ENCODE data around the gene CHD9NB. TPM values are rescaled to one million over a fixed set of nuclear protein-coding genes. Genes with fewer than 3 reads are reported as not detected.

CHD9NB gene
- total RNA-seq, 4 donors from 2014 or later, result 0.63 to 1.3 TPM; not detected in 2

DNA sequence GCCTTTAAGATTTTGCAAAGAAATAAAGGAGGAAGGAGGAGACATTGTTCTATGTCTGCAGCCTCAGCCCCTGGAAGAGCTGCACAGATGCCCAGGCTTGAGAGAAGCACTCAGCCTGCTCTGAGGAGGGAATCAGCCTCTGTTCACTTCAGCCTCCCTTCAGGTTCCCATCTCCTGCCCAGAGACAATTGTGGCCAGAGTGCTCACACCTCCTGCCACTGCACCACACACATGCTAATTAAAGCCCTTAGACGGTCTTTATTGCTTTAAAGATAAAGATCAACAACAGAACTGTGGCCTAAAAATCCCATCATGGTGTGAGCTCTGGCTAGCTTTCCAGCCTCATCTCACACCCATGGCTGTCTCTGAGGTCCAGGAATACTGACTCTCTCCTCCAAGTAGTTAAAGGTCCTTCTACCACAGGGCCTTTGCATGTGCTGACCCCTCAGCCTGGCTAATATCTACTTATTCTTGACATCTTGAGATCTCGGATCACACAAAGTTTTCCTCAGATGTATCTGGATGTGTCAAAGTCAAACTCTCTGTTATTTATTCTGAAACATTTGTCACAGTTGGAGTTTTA, 33.8 kb downstream of the CHD9NB start:
- Histone ChIP-seq H3K4me1 (no peaks in the 10 kb centered on the region), H3K27me3 (no peaks in the 10 kb centered on the region), H3K36me3 (no peaks in the 10 kb centered on the region), H3K4me3 (replicated peaks in 1 of 3) (no peak overlapping the region), H3K9me3 (no peaks in the 10 kb centered on the region), H3K27ac (no peak overlapping the region)
- DNase-seq, result no peak
- TF ChIP-seq POLR2A (IDR thresholded peaks at IDR 0.05), result no peak
- TF ChIP-seq, protein P1, sequence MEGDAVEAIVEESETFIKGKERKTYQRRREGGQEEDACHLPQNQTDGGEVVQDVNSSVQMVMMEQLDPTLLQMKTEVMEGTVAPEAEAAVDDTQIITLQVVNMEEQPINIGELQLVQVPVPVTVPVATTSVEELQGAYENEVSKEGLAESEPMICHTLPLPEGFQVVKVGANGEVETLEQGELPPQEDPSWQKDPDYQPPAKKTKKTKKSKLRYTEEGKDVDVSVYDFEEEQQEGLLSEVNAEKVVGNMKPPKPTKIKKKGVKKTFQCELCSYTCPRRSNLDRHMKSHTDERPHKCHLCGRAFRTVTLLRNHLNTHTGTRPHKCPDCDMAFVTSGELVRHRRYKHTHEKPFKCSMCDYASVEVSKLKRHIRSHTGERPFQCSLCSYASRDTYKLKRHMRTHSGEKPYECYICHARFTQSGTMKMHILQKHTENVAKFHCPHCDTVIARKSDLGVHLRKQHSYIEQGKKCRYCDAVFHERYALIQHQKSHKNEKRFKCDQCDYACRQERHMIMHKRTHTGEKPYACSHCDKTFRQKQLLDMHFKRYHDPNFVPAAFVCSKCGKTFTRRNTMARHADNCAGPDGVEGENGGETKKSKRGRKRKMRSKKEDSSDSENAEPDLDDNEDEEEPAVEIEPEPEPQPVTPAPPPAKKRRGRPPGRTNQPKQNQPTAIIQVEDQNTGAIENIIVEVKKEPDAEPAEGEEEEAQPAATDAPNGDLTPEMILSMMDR (IDR thresholded peaks at IDR 0.05), result no peak
- 92 to 93% methylated on average over 2 of the region's 2 CpGs for WGBS, 2 donors
- intact Hi-C loops (cut with DNase I), result no loop called here

DNA sequence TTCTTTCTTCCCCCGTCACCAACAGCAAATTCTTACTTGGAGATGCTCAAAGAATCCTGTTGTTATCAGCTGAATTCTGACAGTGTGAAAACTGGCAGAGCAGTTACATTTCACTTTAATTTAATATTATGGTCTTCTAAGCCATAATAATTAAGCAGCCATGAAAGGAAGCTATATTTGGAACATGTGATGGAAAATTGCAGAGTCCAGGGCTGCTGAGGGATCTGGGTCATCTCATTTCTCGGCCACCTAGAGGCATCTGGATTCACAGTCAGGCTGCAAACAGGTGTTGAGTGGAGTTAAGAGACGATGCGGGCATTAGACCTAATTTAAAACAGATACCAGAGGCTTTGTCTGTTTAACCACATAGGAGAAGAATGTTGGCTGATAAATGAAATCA, 38.4 kb downstream of the CHD9NB start:
- intact Hi-C loops (cut with DNase I), result no loop called here
- WGBS, 2 donors, result 59 to 66% methylated on average over 4 of the region's 4 CpGs
- no peaks in the 10 kb centered on the region for H3K36me3 ChIP-seq

DNA sequence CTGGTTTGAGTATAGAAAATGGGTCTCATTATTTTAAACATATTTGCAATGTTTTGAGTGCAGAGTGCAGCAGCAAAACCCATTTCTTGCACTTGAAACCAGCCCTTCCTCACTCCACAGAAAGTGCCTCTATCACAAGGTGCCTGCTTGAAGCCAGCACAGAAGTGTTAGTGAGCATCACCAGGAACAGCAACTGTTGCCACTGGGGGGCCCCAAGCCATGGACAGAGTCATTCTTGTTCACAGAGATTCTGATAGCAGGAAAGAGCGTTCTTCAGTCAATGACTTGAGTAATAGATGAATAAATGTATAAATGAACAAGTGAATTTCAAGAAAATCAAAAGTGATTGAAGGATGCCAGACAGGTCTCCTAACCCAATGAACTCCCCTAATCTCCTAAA, 45.6 kb downstream of the CHD9NB start:
- Histone ChIP-seq H3K27ac (no peak overlapping the region), H3K36me3 (no peaks in the 10 kb centered on the region), H3K4me3 (replicated peaks in 1 of 3) (no peak overlapping the region), H3K9me3 (no peaks in the 10 kb centered on the region), H3K27me3 (no peaks in the 10 kb centered on the region), H3K4me1 (no peaks in the 10 kb centered on the region)
- WGBS, 2 donors, result 91 to 96% methylated on average over 1 of the region's 1 CpG
- TF ChIP-seq, protein P1 (IDR thresholded peaks at IDR 0.05), result no peak
- no peak for TF ChIP-seq POLR2A (IDR thresholded peaks at IDR 0.05)
- intact Hi-C loops (cut with DNase I), result no loop called here
- no peak for DNase-seq

More for the DNA sequence above, 38.4 kb downstream of the CHD9NB start:
- Histone ChIP-seq H3K4me3 (replicated peaks in 1 of 3) (no peak overlapping the region), H3K4me1 (no peaks in the 10 kb centered on the region), H3K27me3 (no peaks in the 10 kb centered on the region), H3K9me3 (no peaks in the 10 kb centered on the region), H3K27ac (no peak overlapping the region)
- DNase-seq, result no peak
- TF ChIP-seq POLR2A (IDR thresholded peaks at IDR 0.05), result no peak
- TF ChIP-seq, protein P1 (IDR thresholded peaks at IDR 0.05), result no peak

DNA sequence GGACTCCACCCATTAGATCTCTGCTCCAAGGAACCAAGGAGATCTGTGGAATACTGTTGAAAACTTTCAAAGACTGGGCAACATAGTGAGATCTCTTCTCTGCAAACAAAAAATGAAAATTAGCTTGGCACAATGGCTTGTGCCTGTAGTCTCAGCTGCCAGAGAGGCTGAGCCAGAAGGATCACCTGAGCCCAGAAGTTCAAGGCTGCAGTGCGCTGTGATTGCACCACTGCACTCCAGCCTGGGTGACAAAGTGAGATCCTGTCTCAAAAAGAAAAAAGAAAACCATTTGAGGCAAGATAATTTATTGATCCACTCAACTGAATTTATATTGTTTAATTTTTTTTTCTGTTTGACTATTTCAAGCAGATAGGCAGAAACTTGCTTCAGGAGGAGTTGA, 54.8 kb downstream of the CHD9NB start:
- Histone ChIP-seq H3K9me3 (no peaks in the 10 kb centered on the region), H3K4me1 (no peaks in the 10 kb centered on the region), H3K4me3 (replicated peaks in 1 of 3) (no peak overlapping the region), H3K27ac (no peak overlapping the region), H3K36me3 (no peaks in the 10 kb centered on the region), H3K27me3 (no peaks in the 10 kb centered on the region)
- DNase-seq, result no peak
- TF ChIP-seq, protein P1 (IDR thresholded peaks at IDR 0.05), result no peak
- no peak for TF ChIP-seq POLR2A (IDR thresholded peaks at IDR 0.05)
- WGBS, 2 donors, result 90 to 93% methylated on average over 1 of the region's 1 CpG
- intact Hi-C loops (cut with DNase I), result no loop called here

DNA sequence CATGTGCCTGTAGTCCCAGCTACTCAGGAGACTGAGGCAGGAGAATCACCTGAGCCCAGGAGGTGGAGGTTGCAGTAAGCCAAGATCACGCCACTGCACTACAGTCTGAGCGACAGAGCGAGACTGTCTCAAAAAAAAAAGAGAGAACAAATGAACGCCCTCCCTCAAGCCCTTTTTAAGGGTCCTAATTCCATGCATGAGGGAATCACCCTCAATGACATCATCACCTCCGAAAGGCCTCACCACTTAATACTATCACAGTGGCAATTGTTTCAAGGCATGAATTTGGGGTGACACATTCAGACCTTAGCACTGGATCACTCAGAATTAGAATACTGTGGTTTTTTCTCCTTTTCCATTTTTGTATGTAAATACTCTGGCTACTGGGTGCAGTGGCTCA, 57.8 kb downstream of the CHD9NB start:
- TF ChIP-seq POLR2A (IDR thresholded peaks at IDR 0.05), result no peak
- TF ChIP-seq, protein P1 (IDR thresholded peaks at IDR 0.05), result no peak
- H3K36me3 ChIP-seq, result no peaks in the 10 kb centered on the region
- H3K27me3 ChIP-seq, result no peaks in the 10 kb centered on the region
- no peaks in the 10 kb centered on the region for H3K9me3 ChIP-seq
- no peak overlapping the region for H3K27ac ChIP-seq
- intact Hi-C loops (cut with DNase I), result no loop called here
- 66% methylated on average over 5 of the region's 5 CpGs for WGBS, 2 donors
- DNase-seq, result no peak
- no peak overlapping the region for H3K4me3 ChIP-seq (replicated peaks in 1 of 3)
- no peaks in the 10 kb centered on the region for H3K4me1 ChIP-seq
